Type B pancreatic cell (in vitro differentiated cells): ENCODE measurements around the gene KAZN. TPM values are rescaled to one million over a fixed set of nuclear protein-coding genes. Genes with fewer than 3 reads are reported as not detected.

Source experiments
- DNase-seq: peaks from one replicate; pipeline ENCODE4 v3.0.0; 2021; ENCODE audit warnings: mixed read lengths; ENCODE audit not compliant: unreplicated experiment; ENCODE audit errors: extremely low spot score
- H3K27ac Mint-ChIP-seq: 2 replicates; pipeline ENCODE4 v1.8.0; 2021; ENCODE audit warnings: mild to moderate bottlenecking, mixed read lengths
- H3K27me3 Mint-ChIP-seq: 2 replicates; pipeline ENCODE4 v1.8.0; 2021; ENCODE audit warnings: mixed read lengths
- H3K36me3 Mint-ChIP-seq: 2 replicates; pipeline ENCODE4 v1.8.0; 2021; ENCODE audit warnings: mixed read lengths
- H3K4me1 Mint-ChIP-seq: one replicate; pipeline ENCODE4 v1.8.0; 2021; ENCODE audit warnings: mixed read lengths; ENCODE audit not compliant: unreplicated experiment
- H3K4me3 Mint-ChIP-seq: 2 replicates; pipeline ENCODE4 v1.8.0; 2021; ENCODE audit warnings: mild to moderate bottlenecking, mixed read lengths
- H3K9me3 Mint-ChIP-seq: 2 replicates; pipeline ENCODE4 v1.8.0; 2021; ENCODE audit warnings: mixed read lengths
- total RNA-seq: library from RNA; stranded (reverse); gene quantifications from 2 replicates; pipeline ENCODE4 v1.2.1, GENCODE V29; 2021; ENCODE audit warnings: low replicate concordance
- TF ChIP-seq, protein P1 (sequence below): fragments of 200-600 bp; sonication (generic); conservative IDR thresholded peaks from 2 replicates; pipeline ENCODE4 v1.5.0; 2021; ENCODE audit warnings: antibody characterized with exemption, mild to moderate bottlenecking

Gene KAZN
- total RNA-seq, 1 donor from 2014 or later = 33.7 TPM

GRCh38 chr1:15058261-15058660, 459.8 kb downstream of the KAZN start:
- no peaks in the 10 kb centered on the region for H3K27me3 Mint-ChIP-seq

DNA sequence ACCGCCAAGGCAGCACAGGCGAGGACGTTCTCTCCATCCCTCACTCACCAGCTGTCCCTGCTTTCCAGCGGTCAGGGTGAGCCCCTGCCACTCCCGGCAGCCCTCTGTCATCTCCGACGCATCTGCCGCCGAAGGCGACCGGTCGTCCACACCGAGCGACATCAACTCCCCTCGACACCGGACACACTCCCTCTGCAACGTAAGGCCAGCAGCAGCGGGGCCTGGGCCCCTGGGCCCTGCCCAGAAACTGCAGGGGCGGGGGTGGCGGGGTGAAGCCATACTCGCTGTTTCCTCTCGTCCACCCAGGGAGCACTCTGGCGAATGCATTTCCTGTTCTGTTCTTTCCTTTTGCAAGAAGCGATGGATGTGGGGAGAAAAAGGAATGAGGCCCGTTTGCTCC, 461.6 kb downstream of the KAZN start:
- no peaks in the 10 kb centered on the region for H3K27me3 Mint-ChIP-seq
- no peaks in the 10 kb centered on the region for H3K9me3 Mint-ChIP-seq
- peaks cover 22% of the 10 kb centered on the region for H3K36me3 Mint-ChIP-seq
- no peaks in the 10 kb centered on the region for H3K4me1 Mint-ChIP-seq
- no peak for DNase-seq
- no peak overlapping the region for H3K27ac Mint-ChIP-seq
- H3K4me3 Mint-ChIP-seq = no peak overlapping the region
- TF ChIP-seq, protein P1, sequence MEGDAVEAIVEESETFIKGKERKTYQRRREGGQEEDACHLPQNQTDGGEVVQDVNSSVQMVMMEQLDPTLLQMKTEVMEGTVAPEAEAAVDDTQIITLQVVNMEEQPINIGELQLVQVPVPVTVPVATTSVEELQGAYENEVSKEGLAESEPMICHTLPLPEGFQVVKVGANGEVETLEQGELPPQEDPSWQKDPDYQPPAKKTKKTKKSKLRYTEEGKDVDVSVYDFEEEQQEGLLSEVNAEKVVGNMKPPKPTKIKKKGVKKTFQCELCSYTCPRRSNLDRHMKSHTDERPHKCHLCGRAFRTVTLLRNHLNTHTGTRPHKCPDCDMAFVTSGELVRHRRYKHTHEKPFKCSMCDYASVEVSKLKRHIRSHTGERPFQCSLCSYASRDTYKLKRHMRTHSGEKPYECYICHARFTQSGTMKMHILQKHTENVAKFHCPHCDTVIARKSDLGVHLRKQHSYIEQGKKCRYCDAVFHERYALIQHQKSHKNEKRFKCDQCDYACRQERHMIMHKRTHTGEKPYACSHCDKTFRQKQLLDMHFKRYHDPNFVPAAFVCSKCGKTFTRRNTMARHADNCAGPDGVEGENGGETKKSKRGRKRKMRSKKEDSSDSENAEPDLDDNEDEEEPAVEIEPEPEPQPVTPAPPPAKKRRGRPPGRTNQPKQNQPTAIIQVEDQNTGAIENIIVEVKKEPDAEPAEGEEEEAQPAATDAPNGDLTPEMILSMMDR = no peak

More at GRCh38 chr1:15058261-15058660, 459.8 kb downstream of the KAZN start:
- DNase-seq = no peak
- Mint-ChIP-seq H3K27ac (no peak overlapping the region), H3K9me3 (no peaks in the 10 kb centered on the region), H3K4me3 (no peak overlapping the region), H3K4me1 (no peaks in the 10 kb centered on the region), H3K36me3 (peaks cover 18% of the 10 kb centered on the region)
- TF ChIP-seq, protein P1 = no peak

DNA sequence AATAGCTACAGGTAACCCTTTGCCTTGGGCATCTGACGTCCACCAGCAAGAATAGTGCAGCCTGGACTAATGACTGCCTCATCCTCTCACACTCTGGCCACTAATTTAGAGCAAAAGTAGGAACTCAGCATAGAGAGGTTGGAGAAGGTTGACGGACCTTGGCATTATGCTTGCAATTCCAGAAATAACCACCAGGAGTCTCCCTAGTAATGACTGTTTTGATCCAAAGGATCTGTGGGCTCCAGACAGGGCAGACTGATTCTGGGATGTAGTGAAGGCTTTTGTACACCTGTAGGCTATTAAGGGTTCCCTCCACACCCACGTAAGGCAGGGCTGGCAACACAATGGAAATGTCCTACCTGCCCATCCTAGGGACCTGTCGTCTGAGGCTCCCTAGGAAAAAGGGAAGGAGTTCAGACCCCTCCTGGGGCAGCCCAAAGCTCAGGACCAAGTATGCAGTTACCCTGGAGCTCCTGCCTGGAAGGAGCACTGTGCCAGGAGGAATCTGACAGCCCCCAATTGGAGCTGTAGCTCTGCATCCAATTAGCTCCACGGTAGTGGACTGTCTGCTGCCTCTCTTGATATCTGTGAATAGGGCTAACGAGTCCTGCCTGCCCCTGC, 464.1 kb downstream of the KAZN start:
- Mint-ChIP-seq H3K9me3 (no peaks in the 10 kb centered on the region), H3K4me1 (peaks cover 4% of the 10 kb centered on the region), H3K4me3 (no peak overlapping the region), H3K27ac (peak overlapping the region; percentile 51), H3K36me3 (peaks cover 30% of the 10 kb centered on the region), H3K27me3 (no peaks in the 10 kb centered on the region)
- no peak for DNase-seq
- TF ChIP-seq, protein P1 = peak; percentile 78

DNA sequence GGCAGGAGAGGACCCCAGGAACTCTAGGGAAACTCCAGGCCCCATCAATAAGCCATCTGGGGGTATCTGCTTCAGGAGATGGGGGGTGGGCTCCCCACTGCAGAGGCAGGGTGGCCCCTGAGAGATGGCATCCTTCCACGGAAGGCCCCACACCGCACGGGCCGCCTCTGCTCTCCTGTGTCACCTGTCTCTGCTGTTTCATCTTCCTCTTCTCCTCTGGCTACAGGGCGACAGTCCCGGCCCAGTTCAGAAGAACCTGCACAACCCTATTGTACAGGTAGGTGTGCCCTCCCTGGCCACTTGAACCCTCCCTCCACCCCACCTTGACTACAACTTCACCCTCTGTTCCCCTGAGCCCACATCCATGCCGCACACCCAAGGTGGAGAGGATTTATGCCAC, 464.9 kb downstream of the KAZN start:
- no peak overlapping the region for H3K4me3 Mint-ChIP-seq
- no peaks in the 10 kb centered on the region for H3K27me3 Mint-ChIP-seq
- no peak overlapping the region for H3K27ac Mint-ChIP-seq
- peaks cover 5% of the 10 kb centered on the region for H3K4me1 Mint-ChIP-seq
- H3K9me3 Mint-ChIP-seq = no peaks in the 10 kb centered on the region
- H3K36me3 Mint-ChIP-seq = peaks cover 30% of the 10 kb centered on the region
- TF ChIP-seq, protein P1 = no peak
- no peak for DNase-seq

GRCh38 chr1:15063783-15064182, 465.3 kb downstream of the KAZN start:
- H3K4me1 Mint-ChIP-seq = peaks cover 5% of the 10 kb centered on the region
- no peak overlapping the region for H3K27ac Mint-ChIP-seq
- DNase-seq = no peak
- TF ChIP-seq, protein P1 = no peak
- H3K36me3 Mint-ChIP-seq = peaks cover 30% of the 10 kb centered on the region
- no peaks in the 10 kb centered on the region for H3K27me3 Mint-ChIP-seq
- no peak overlapping the region for H3K4me3 Mint-ChIP-seq
- H3K9me3 Mint-ChIP-seq = no peaks in the 10 kb centered on the region
